GM12872 (cell line): ENCODE measurements around the gene LDHAL6A.

Experiments used
- CTCF ChIP-seq: IDR thresholded peaks from 3 replicates; pipeline ENCODE4 v1.5.1; 2011; ENCODE audit warnings: low read depth, mild to moderate bottlenecking, low read length, moderate library complexity; ENCODE audit not compliant: insufficient read depth

The LDHAL6A gene

GRCh38 chr11:18468059-18468458 lies 12.4 kb downstream of the LDHAL6A start:
- no peak for TF ChIP-seq CTCF

GRCh38 chr11:18468961-18469360 lies 13.3 kb downstream of the LDHAL6A start:
- no peak for TF ChIP-seq CTCF

DNA sequence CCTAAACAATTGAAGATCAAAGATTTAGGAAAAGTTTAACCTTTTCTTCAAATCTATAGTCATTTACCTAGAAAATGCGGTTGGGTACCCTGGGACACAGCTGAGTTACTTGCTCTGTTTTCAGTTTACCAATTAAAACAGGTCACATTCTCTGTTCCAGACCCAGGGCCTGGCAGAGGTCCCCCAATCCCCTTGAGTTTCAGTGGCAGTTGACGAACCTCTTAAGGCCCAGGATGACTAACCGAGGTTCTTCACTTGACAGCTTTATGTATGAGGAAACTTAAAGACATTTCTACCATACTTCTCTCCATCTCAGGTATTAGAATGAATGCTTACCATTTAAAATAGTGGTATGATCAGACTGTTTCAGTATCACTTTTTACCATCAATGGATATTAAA lies 16.3 kb downstream of the LDHAL6A start:
- TF ChIP-seq CTCF, result no peak

GRCh38 chr11:18472587-18472986 lies 16.9 kb downstream of the LDHAL6A start:
- TF ChIP-seq CTCF, result no peak

- TF ChIP-seq CTCF, result no peak
Observed at GRCh38 chr11:18479063-18479462, 23.4 kb downstream of the LDHAL6A start.

- no peak for TF ChIP-seq CTCF
Observed at GRCh38 chr11:18485913-18486528, 30.4 kb downstream of the LDHAL6A start.

GRCh38 chr11:18490319-18490718 lies 34.7 kb downstream of the LDHAL6A start:
- TF ChIP-seq CTCF, result no peak
